Activated CD4-positive, CD25-positive, alpha-beta regulatory T cell treated with anti-CD3 and anti-CD28 coated beads, Interleukin-2, amount 50 U/mL, for 16 hours (primary cell): ENCODE results near the gene TM9SF1.
A peak's percentile ranks its signal among the peaks of the same experiment; 100 is the strongest.

Experiments
- DNase-seq: peaks from one replicate; pipeline ENCODE4 v3.0.0-alpha.2; 2020; ENCODE audit warnings: low read depth, low spot score

Gene TM9SF1

GRCh38 chr14:24151404-24152080 is 43.7 kb downstream of the TM9SF1 start:
- DNase-seq = no peak

- no peak for DNase-seq
Measured at GRCh38 chr14:24150993-24151392, 44.2 kb downstream of the TM9SF1 start.

GRCh38 chr14:24150567-24150966 is 44.7 kb downstream of the TM9SF1 start:
- no peak for DNase-seq

- DNase-seq = no peak
Measured at GRCh38 chr14:24150061-24150460, 45.2 kb downstream of the TM9SF1 start.

GRCh38 chr14:24149302-24149969 is 45.8 kb downstream of the TM9SF1 start:
- no peak for DNase-seq

DNA sequence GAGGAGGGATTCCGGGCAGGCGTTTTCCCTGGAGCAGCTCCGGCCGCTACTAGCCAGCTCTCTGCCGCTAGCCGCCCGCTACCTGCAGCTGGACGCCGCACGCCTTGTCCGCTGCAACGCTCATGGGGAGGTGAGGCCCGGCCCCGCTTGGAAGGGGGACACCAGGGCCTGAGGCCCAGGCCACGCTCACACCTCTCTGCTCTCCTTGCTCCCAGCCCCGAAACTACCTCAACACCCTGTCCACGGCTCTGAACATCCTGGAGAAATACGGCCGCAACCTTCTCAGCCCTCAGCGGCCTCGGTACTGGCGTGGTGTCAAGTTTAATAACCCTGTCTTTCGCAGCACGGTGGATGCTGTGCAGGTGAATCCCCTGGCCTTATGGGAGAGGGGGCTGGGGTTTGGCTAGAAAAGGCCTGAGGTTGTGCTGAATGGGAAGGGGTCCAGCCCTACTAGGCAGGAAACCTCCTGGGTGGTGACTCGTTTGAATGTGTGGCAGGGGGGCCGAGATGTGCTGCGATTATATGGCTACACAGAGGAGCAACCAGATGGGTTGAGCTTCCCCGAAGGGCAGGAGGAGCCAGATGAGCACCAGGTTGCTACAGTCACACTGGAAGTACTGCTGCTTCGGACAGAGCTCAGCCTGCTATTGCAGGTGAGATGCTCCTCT is 47.3 kb downstream of the TM9SF1 start:
- no peak for DNase-seq

DNA sequence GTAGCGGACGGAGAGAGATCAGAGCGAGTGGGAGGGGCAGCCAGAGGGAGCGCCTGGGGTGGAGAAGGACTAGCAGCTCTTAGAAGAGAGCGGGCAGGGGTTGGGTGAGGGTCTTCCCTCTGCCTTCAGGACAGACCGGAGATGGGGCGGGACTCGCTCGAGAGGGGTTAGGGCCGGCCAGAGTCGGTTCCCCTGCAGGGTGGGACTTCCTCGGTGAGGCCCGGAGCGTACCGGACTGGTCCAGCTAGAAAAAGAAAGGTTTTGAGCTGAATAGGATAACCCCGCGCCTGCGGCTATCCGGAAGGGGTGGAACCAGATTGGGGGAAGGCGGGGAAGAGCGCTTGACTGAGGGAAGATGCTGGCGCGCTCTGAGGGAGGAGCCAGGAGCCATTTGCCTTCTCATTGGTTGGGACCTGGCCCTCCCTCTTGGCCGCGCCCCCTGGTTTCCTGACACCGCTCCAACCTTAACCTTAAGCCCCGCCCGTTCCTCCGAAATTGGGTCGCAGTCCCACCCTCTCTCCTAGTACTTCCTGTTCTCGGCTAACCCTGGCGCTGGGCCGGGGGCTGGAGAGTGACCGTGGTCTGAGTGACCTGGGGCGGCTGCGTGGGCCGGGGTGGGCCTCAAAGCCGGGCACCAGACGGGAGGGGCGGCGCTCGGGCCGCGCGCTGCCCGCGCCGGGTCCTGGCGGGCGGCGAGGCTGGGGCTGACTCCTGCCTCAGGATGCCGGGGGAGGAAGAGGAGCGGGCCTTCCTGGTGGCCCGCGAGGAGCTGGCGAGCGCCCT is 48.1 kb downstream of the TM9SF1 start, which contains the start of gene RNF31:
TSS of gene RNF31 (plus strand) at position 521 of the 783 bp plus-strand sequence. CDS start at position 722, 201 bp downstream.
- peak; percentile 95 for DNase-seq

GRCh38 chr14:24146453-24146977 is 48.7 kb downstream of the TM9SF1 start, which contains the start of gene PSME2:
TSS of gene PSME2 (minus strand) at chr14:24146610. CDS start at chr14:24146581, 29 bp downstream.
- DNase-seq = peak; percentile 68

DNA sequence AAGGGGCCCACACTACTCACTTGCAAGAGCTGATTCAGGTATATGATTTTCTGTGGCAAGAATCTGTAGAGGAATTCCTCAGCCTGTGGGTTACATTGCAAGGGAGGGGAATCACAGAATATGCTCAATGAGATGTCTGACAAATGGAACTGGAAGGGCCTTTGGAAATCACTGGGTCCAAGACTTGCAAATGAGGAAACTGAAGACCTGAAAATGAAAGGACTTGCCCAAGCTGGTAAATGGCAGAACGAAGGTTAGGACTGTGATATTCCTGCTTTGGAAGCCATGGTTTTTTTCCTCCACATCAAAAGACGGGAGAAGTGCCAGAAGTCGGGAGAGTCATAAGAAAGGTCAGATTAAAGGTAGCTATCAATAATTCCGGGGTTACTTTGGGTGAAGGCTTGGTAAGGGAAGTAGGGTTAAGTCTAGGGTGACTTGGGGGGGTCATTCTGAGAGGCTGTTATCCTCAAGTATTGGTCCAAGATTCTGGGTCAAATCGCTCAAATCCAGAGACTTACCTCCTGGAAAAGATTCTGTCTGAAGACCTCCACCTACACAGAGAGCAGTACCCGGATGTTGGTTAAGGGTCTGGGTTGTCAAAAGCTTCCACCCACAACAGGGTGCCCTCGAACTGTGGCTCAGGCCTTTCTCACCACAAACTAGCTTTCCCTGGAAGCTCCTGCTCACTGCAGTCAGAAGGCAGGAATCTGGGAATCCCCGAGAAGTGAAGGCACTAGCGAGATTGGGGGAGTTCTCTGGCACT is 49.4 kb downstream of the TM9SF1 start:
- DNase-seq = no peak

DNA sequence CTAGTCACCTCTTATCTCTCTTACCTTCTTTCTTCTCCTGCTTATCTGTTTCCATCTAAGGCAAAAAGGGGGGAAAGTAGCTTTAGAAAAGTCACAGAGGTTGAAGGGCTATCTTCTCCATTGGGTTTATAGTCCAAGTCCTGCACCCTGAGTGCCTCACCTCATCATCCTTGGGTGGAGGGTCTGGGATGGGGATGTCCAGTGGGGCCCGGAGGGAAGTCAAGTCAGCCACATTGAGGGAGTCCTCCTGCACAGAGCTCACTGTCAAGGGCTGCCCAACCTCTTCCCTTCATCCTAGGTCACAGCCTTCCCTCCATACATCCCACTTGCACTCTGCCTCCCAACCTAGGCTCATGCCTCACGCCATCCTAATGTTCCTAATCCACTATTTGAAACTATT is 50.0 kb downstream of the TM9SF1 start:
- DNase-seq = no peak

- no peak for DNase-seq
Measured at GRCh38 chr14:24144451-24144850, 50.8 kb downstream of the TM9SF1 start.

- DNase-seq = no peak
Measured at GRCh38 chr14:24143511-24143910, 51.7 kb downstream of the TM9SF1 start.

GRCh38 chr14:24141097-24141880 is 54.0 kb downstream of the TM9SF1 start, which contains the start of gene EMC9:
TSS of gene EMC9 (minus strand) at chr14:24141591. CDS start at chr14:24141304, 287 bp downstream.
- DNase-seq = peak; percentile 99

GRCh38 chr14:24139272-24139934 is 55.8 kb downstream of the TM9SF1 start:
- DNase-seq = no peak
